HG02610 (cell line): ENCODE measurements around the gene ANKMY1.

Source experiments
- ATAC-seq: cut with Tn5 transposase; IDR thresholded peaks from one replicate; pipeline ENCODE4 v1.9.1; 2021; ENCODE audit warnings: mild to moderate bottlenecking, moderate library complexity; ENCODE audit not compliant: unreplicated experiment

ANKMY1 gene

GRCh38 chr2:240462707-240463273, 95.0 kb downstream of the ANKMY1 start:
- ATAC-seq = no peak

- no peak for ATAC-seq
Observed at GRCh38 chr2:240462073-240462706, 95.6 kb downstream of the ANKMY1 start.

DNA sequence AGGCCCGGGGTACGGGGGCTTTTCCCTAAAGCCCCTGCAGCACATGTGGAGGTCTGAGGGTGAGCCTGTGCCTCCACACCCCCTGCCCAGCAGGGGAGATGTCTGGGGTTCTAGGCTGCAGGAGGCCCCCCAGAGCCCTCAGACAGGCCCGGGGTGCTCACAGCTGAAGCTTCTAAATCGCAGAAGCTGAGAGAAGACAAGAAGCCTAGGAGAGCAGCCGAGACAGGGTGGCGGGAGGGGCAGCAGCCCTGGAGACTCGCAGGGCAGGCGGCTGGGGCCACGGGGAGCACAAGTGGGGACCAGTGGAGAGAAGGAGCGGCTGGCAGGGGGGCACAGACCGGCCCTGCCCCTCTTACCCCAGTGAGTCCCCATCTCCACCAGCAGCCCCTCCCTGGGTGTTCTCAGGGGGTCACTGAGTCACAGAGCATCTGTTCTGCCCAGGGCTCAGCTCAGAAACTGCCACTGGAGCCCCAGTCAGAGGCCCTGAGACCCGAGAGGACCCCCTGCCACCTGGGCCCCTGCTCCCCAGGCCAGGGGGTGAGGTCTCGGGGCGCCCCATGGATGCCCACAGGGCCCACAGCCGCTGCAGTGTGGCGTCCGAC, 96.2 kb downstream of the ANKMY1 start:
- ATAC-seq = no peak

- no peak for ATAC-seq
Observed at GRCh38 chr2:240460781-240461431, 96.9 kb downstream of the ANKMY1 start.

DNA sequence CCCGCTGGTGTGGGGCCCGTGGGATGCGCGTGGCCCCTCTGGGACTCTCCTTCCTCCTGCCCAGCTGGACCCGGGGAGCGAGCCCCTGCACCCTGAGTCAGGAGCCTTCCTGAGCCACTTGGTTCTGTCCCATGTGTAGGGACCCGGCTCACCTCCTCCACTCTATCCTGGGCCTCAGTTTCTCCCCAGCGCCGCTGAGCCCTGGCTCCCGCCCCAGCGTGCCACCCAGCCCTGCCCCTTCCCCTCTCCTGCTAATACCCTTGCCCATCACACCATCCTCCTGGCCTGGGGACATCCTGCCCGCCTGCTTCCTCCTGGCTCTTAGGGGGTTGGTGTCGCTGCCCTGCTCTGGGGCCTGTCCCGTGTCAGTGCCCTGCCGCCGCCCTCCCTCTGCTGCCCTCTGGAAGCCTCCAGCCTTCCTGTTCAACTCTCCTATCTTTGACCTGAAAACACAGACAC, 97.5 kb downstream of the ANKMY1 start:
- no peak for ATAC-seq

- ATAC-seq = no peak
Observed at GRCh38 chr2:240459401-240460252, 98.2 kb downstream of the ANKMY1 start.

- ATAC-seq = no peak
Observed at GRCh38 chr2:240458900-240459391, 98.8 kb downstream of the ANKMY1 start.

GRCh38 chr2:240458044-240458899, 99.5 kb downstream of the ANKMY1 start:
- no peak for ATAC-seq

GRCh38 chr2:240457223-240458043, 100.4 kb downstream of the ANKMY1 start:
- no peak for ATAC-seq

DNA sequence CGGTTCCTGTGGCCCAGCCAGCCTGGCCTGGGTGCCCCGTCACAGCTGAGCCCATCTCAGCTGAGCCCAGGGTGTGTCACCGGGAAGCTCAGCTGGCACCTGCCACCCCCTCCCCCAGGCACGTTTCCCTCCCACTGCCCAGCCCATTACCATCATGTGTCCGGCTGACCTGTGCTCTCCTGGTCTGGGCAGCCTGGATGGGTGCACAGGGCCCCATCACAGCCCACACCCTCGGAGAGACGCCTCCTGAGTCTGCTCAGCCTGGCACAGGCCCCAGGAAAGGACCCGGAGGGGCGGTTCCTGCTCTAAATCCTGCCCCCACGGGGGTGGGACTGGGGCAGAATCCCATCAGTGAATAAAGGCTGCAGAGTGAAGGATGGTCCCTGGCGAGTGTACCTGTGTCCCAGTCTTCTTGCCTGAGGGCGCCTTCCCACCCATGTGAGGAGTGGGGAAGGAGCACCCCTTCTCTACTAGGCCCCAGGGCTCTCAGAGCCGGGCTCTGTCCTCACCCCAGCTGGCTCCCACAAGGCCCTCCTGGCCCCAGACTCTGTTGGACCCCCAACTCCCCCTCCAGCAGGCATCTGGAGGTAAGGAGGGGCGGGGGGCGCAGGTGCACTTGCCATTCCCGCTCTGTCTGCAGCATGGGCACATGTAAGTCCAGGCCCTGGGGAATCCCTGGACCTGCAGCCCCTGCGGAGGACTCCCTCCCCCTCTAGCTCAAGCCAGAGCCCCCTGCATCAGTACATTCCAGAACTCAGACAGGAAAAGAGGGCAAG, 101.2 kb downstream of the ANKMY1 start:
- no peak for ATAC-seq

DNA sequence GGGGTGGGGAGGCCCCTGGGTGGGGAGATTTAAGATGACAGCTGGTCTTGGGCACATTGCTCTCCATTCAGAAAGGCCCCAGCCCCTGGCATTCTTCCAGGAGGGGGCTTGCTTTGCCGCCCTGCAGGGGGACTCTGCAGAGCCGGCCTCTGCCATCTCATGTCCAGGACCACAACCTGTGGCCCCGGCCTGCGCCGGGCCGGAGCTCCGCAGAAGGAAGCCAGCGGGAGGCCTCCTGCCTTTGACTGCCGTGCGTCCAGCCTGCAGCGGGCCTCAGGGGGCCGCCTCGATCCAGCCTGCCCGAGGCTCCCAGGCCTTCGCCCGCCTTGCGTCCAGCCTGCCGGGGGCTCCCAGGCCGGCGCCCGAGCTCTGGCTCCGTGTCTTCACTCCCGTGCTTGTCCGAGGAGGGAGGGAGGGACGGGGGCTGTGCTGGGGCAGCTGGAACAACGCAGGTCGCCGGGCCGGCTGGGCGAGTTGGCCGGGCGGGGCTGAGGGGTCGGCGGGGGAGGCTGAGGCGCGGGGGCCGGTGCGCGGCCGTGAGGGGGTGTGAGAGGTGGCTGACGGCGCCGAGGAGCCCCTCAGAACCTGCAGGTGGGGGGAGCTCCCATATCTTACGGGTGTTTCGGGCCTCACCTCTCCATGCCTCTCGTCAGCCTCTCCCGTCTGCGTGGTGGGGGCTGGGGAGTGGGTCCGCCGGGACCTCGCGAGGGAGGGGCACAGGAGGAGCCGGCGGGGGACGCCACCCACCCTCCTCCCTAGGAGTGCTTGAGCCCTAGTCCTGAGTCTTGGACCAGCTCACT, 101.9 kb downstream of the ANKMY1 start:
- ATAC-seq = no peak

DNA sequence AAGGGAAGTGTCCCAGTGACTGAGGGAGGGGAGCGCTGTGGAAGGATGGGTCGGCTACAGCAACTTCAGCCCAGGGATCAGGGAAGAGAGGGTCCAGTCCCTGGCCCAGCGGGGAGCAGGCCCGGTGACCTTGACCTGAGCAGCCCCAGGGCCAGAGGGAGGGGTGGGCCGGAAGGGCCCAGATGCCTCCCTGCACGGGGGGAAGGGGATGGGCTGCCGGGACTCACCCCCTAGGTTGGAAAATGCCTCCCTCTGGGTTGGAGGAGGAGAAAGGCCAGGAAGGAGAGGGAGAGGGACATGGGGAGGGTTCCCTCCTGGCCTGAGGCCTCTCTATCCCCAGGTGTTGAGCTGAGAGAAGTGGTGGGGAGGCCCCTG, 102.5 kb downstream of the ANKMY1 start:
- ATAC-seq = no peak

- no peak for ATAC-seq
Observed at GRCh38 chr2:240454106-240454901, 103.5 kb downstream of the ANKMY1 start.

- ATAC-seq = no peak
Observed at GRCh38 chr2:240453461-240454105, 104.2 kb downstream of the ANKMY1 start.

- ATAC-seq = no peak
Observed at GRCh38 chr2:240452462-240453256, 105.1 kb downstream of the ANKMY1 start.
